GM12801 (cell line): Measurements from ENCODE around the gene COL5A3.

ENCODE experiments used
- TF ChIP-seq, protein P1 (sequence below): IDR thresholded peaks from one replicate; pipeline ENCODE4 v1.5.1; 2011; ENCODE audit warnings: control low read depth; ENCODE audit not compliant: insufficient read length; ENCODE audit errors: extremely low read depth

The COL5A3 gene

DNA sequence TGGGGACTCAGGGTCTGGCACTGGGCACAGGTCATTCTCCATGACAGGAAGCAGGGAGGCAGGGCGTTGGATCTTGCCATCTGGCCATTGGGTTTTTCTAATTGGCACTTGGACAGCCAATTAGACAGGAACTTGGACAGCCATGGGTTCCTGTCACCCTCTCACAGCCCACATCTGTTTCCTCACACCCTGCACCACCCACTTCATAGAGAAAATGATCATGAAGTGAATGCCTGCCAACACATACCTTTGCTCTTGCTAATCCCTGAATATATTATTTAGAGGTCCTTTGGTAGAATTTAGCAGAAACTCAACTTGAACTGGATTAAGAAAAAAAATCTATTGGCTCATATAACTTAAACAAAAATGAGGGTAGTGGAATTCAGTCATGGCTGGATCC, 69.1 kb downstream of the COL5A3 start:
- TF ChIP-seq, protein P1, sequence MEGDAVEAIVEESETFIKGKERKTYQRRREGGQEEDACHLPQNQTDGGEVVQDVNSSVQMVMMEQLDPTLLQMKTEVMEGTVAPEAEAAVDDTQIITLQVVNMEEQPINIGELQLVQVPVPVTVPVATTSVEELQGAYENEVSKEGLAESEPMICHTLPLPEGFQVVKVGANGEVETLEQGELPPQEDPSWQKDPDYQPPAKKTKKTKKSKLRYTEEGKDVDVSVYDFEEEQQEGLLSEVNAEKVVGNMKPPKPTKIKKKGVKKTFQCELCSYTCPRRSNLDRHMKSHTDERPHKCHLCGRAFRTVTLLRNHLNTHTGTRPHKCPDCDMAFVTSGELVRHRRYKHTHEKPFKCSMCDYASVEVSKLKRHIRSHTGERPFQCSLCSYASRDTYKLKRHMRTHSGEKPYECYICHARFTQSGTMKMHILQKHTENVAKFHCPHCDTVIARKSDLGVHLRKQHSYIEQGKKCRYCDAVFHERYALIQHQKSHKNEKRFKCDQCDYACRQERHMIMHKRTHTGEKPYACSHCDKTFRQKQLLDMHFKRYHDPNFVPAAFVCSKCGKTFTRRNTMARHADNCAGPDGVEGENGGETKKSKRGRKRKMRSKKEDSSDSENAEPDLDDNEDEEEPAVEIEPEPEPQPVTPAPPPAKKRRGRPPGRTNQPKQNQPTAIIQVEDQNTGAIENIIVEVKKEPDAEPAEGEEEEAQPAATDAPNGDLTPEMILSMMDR = no peak

DNA sequence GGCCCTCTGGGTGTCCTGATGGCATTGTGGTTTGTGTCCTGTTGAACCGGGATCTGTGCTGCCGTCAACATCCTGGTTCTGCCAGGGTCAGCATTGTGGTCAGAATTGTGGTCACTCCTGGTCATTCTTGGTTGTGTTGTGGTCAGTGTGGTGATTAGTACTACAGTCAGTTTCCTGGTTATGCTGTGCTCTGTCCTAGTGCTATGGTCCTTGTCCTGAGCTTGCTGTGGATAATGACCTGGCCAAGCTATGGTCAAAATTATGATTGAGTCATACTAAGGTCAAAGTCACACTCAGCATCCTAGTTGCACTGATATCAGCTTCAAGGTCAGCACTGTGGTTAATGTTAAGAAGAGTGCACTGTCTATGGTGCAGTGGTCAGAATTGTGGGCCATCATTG, 69.5 kb downstream of the COL5A3 start:
- TF ChIP-seq, protein P1 = no peak

DNA sequence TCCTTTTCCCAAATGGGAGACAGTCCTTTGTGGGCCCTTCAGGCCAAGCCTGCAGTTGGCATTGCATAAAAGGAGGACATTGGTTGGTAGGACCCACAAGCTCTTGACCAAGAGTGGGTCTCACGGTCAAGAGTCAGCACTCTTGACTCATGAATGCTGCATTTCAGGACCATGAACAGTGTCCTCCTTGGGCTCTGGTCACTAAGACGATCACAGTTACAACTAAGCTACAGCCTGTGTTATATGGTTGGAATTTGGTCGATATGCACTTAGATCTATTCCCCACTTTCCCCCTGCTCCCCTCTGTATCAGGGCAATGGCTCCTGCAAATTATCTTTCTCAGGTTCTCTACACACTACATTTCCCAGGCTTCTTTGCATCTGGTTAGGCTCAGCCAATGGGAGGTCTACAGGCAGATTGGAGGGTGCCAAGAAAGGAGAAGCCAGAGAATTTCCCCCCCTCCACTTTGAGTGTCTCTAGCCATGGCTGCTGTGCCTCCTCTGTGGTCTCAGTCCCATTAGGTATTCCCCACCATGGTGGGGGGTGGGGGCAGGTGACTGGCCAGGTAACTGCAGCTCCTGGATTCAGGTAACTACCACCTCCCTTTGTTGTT, 70.9 kb downstream of the COL5A3 start:
- TF ChIP-seq, protein P1 = no peak

DNA sequence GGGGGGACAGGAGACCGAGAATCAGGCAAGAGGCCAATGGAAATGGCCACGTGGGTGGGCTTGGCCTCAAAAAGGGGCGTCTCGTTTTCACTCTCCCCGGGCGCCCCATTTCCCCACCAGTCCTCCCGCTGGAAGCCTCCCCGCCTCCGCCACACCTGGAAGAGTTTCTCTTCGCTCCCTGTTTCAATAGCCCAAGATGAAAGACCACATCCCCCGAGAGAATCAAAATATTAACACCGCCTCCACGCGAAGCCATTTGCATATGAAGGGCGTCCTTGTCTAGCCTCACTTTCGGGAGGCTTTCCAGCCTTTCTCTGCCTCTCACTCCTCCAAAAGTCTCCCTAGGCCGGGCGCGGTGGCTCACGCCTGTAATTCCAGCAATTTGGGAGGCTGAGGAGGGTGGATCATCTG, 73.3 kb downstream of the COL5A3 start:
- TF ChIP-seq, protein P1 = no peak

DNA sequence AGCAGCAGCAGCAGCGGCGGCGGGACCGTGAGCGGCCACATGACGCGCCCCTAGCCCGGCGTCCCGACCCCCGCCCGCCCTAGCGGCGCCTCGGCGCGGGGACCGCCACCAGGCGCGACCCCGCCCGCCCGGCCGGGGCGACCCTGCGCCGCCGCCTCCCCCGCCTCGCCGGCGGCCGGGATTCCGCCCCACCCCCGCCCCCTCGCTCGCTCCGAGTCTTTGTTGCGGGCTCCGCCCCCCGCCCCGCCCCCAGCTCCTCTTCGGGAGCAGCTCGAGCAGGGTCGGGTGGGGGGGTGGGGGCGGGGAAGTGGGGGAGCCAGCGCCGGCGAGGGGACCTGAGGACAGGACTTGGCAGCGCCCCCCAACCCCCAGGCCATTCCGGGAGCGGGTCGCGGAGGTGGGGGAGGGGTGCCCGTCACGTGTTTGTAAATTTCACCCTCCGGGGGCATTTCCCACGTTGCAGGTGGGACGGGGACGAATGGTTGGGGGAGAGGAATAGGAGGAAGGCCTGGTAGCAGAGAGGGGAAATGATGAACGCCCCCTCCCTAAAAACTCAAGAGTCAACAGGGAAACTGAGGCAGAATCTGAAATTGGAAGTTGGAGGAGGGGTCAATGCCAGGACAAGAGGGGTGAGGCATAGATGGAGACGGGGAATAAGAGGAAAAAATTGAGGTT, 73.8 kb downstream of the COL5A3 start, which contains the start of gene OLFM2:
Gene OLFM2, minus strand, starts transcription at position 190 of the 675 bp plus-strand sequence. Its CDS starts 149 bp downstream, at position 41.
- TF ChIP-seq, protein P1 = no peak

DNA sequence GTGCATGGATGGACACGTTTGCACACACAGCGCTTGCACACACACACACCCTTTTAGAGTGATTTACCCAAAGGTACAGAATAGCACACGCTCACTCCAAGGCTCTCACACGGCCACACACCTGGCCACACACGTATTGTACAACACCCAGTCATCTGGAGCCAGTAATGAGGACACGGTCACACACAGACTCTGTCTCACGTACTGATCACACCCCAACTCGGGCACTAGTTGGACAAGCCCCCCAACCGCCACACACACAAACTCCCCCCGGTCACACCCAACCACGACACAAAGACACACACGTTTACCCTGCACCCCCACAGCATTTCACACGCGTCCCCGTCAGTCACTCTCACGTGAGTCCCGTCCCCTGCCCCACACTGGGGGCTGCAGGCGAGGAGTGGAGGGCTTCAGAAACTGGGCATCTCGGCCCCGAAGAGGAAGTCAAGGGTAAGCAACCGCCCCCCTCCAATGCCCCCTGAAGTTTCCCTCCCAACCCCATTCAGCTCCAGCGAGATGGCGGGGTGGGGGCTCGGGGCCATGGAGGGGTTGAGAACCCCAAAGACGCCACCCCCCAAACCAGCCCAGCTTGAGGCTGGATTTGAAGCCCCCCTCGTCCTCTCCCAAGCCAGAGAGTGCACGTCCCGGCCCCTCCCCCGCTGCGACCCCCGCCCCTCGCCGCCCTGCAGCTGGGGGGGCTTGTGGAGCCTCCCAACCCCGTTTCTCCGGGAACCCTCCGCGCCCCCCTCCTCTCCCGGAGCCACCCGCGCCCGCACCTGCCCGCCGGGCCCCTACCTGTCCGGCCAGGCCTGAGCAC, 74.6 kb downstream of the COL5A3 start:
- TF ChIP-seq, protein P1 = no peak
